Spleen (tissue), 7 donors: ENCODE measurements around the gene LRRC4C.

Source experiments
- CTCF ChIP-seq, 11 experiments: fragments of 200-600 bp in 7 of 11; fragments of 450-650 bp in 4 of 11; sonication (generic) in 4 of 11; IDR thresholded peaks in 8 of 11; conservative IDR thresholded peaks in 3 of 11; 1 replicate in 7 of 11; 2 replicates in 4 of 11; pipeline versions ENCODE4 v1.4.0 to v1.8.0; 2016 to 2021; ENCODE audit warnings: antibody characterized with exemption in 11 of 11, inconsistent platforms in 4 of 11, mild to moderate bottlenecking in 1 of 11
- POLR2AphosphoS5 ChIP-seq, 3 donors: sonication (generic); formaldehyde crosslinking; IDR thresholded peaks; one replicate each; pipeline ENCODE4 v1.5.1; 2017; ENCODE audit warnings: antibody characterized with exemption in 3 of 3
- donor health status: DM: no; HTN: no; CAD: no; lungs with moderate emphysema.
- donor health status: DM: no; HTN: no; CAD: no.
- donor health status: DM: no; HTN: no; CAD: no.

GRCh38 chr11:41110527-41110926 is 348.9 kb downstream of the LRRC4C start:
- no peak for TF ChIP-seq CTCF (IDR thresholded peaks at IDR 0.05 in 8 of 11, conservative IDR thresholded peaks at IDR 0.05 in 3 of 11)
- TF ChIP-seq POLR2AphosphoS5 (IDR thresholded peaks at IDR 0.05): no peak
